ENCODE data around the gene EPS15. TPM values are rescaled to one million over a fixed set of nuclear protein-coding genes. Genes with fewer than 3 reads are reported as not detected.
A peak's percentile ranks its signal among the peaks of the same experiment; 100 is the strongest.

Gene EPS15
- total and polyA plus RNA-seq, 2 experiments from 2014 or later = 31.0 to 76.5 TPM

DNA sequence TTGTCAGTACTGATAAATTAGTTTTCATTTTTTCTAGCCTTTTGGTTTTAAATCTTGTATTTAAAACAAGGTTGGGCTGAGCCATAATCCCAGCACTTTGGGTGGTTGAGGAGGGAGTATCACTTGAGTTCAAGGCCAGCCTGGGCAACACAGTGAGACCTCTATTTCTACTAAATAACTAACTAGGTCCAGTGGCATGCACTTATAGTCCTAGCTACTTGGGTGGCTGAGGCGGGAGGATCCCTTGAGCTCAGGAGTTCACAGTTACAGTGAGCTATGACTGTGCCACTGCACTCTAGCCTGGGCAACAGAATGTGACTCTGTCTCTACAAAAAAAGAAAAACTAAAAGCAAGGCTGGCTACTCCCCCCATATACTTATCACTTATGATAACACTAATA, 167.2 kb downstream of the EPS15 start:
- Histone ChIP-seq H3K9me2 (ENCODE audit: insufficient read depth) (no peaks in the 10 kb centered on the region), H3K4me2 (no peak overlapping the region), H3F3A (replicated peaks; ENCODE audit: low read depth) (no peaks in the 10 kb centered on the region), H3K79me2 (replicated peaks; ENCODE audit: insufficient read depth) (no peaks in the 10 kb centered on the region), H2AFZ (no peak overlapping the region), H4K20me1 (replicated peaks; ENCODE audit: insufficient read depth) (no peaks in the 10 kb centered on the region), H3K4me1 (ENCODE audit: insufficient read depth) (no peaks in the 10 kb centered on the region), H3K36me3 (ENCODE audit: insufficient read depth) (0 out of 2 replicates have a peak, but pooled peaks cover 7% of the 10 kb centered on the region), H3K27me3 (ENCODE audit: insufficient read depth) (no peaks in the 10 kb centered on the region), H3K27ac (ENCODE audit: low read depth) (no peak overlapping the region), H3K4me3 (no peak overlapping the region)
- Mint-ChIP-seq H3K27me3 (ENCODE audit: insufficient read depth, low read depth, poor library complexity) (no peaks in the 10 kb centered on the region), H3K4me1 (no peaks in the 10 kb centered on the region), H3K27ac (peak overlapping the region; percentile 5; the same call in 1 of the 2 replicates), H3K4me3 (no peak overlapping the region), H3K9me3 (no peaks in the 10 kb centered on the region), H3K36me3 (ENCODE audit: low read depth) (peaks cover 14% of the 10 kb centered on the region; the same call in 2 of the 3 replicates)
- TF ChIP-seq, protein P1, sequence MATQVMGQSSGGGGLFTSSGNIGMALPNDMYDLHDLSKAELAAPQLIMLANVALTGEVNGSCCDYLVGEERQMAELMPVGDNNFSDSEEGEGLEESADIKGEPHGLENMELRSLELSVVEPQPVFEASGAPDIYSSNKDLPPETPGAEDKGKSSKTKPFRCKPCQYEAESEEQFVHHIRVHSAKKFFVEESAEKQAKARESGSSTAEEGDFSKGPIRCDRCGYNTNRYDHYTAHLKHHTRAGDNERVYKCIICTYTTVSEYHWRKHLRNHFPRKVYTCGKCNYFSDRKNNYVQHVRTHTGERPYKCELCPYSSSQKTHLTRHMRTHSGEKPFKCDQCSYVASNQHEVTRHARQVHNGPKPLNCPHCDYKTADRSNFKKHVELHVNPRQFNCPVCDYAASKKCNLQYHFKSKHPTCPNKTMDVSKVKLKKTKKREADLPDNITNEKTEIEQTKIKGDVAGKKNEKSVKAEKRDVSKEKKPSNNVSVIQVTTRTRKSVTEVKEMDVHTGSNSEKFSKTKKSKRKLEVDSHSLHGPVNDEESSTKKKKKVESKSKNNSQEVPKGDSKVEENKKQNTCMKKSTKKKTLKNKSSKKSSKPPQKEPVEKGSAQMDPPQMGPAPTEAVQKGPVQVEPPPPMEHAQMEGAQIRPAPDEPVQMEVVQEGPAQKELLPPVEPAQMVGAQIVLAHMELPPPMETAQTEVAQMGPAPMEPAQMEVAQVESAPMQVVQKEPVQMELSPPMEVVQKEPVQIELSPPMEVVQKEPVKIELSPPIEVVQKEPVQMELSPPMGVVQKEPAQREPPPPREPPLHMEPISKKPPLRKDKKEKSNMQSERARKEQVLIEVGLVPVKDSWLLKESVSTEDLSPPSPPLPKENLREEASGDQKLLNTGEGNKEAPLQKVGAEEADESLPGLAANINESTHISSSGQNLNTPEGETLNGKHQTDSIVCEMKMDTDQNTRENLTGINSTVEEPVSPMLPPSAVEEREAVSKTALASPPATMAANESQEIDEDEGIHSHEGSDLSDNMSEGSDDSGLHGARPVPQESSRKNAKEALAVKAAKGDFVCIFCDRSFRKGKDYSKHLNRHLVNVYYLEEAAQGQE (IDR thresholded peaks at IDR 0.05; ENCODE audit: unreplicated experiment) = no peak
- TF ChIP-seq STAT1 (IDR thresholded peaks at IDR 0.05; ENCODE audit: unreplicated experiment) (no peak), POLR2AphosphoS5 (IDR thresholded peaks at IDR 0.05; ENCODE audit: low read depth) (no peak), CREB1 (CRISPR knock-in tag; IDR thresholded peaks at IDR 0.05; ENCODE audit: low read depth) (no peak), JUNB (IDR thresholded peaks at IDR 0.05; ENCODE audit: unreplicated experiment) (no peak), EZH2 (IDR thresholded peaks at IDR 0.05; ENCODE audit: low read depth, unreplicated experiment) (no peak), EZH2phosphoT487 (IDR thresholded peaks at IDR 0.05; ENCODE audit: unreplicated experiment) (no peak), ZNF114 (CRISPR knock-in tag; IDR thresholded peaks at IDR 0.05) (no peak), NANOG (IDR thresholded peaks at IDR 0.05; ENCODE audit: borderline replicate concordance) (no peak), ZNF331 (CRISPR knock-in tag; IDR thresholded peaks at IDR 0.05; ENCODE audit: low read depth) (no peak)
- TF ChIP-seq, protein P2, sequence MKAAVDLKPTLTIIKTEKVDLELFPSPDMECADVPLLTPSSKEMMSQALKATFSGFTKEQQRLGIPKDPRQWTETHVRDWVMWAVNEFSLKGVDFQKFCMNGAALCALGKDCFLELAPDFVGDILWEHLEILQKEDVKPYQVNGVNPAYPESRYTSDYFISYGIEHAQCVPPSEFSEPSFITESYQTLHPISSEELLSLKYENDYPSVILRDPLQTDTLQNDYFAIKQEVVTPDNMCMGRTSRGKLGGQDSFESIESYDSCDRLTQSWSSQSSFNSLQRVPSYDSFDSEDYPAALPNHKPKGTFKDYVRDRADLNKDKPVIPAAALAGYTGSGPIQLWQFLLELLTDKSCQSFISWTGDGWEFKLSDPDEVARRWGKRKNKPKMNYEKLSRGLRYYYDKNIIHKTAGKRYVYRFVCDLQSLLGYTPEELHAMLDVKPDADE (IDR thresholded peaks at IDR 0.05) = no peak
- TF ChIP-seq, protein P3, sequence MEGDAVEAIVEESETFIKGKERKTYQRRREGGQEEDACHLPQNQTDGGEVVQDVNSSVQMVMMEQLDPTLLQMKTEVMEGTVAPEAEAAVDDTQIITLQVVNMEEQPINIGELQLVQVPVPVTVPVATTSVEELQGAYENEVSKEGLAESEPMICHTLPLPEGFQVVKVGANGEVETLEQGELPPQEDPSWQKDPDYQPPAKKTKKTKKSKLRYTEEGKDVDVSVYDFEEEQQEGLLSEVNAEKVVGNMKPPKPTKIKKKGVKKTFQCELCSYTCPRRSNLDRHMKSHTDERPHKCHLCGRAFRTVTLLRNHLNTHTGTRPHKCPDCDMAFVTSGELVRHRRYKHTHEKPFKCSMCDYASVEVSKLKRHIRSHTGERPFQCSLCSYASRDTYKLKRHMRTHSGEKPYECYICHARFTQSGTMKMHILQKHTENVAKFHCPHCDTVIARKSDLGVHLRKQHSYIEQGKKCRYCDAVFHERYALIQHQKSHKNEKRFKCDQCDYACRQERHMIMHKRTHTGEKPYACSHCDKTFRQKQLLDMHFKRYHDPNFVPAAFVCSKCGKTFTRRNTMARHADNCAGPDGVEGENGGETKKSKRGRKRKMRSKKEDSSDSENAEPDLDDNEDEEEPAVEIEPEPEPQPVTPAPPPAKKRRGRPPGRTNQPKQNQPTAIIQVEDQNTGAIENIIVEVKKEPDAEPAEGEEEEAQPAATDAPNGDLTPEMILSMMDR (conservative IDR thresholded peaks at IDR 0.05; ENCODE audit: low read depth in 2 of 2) = no peak
- TF ChIP-seq, protein P4, sequence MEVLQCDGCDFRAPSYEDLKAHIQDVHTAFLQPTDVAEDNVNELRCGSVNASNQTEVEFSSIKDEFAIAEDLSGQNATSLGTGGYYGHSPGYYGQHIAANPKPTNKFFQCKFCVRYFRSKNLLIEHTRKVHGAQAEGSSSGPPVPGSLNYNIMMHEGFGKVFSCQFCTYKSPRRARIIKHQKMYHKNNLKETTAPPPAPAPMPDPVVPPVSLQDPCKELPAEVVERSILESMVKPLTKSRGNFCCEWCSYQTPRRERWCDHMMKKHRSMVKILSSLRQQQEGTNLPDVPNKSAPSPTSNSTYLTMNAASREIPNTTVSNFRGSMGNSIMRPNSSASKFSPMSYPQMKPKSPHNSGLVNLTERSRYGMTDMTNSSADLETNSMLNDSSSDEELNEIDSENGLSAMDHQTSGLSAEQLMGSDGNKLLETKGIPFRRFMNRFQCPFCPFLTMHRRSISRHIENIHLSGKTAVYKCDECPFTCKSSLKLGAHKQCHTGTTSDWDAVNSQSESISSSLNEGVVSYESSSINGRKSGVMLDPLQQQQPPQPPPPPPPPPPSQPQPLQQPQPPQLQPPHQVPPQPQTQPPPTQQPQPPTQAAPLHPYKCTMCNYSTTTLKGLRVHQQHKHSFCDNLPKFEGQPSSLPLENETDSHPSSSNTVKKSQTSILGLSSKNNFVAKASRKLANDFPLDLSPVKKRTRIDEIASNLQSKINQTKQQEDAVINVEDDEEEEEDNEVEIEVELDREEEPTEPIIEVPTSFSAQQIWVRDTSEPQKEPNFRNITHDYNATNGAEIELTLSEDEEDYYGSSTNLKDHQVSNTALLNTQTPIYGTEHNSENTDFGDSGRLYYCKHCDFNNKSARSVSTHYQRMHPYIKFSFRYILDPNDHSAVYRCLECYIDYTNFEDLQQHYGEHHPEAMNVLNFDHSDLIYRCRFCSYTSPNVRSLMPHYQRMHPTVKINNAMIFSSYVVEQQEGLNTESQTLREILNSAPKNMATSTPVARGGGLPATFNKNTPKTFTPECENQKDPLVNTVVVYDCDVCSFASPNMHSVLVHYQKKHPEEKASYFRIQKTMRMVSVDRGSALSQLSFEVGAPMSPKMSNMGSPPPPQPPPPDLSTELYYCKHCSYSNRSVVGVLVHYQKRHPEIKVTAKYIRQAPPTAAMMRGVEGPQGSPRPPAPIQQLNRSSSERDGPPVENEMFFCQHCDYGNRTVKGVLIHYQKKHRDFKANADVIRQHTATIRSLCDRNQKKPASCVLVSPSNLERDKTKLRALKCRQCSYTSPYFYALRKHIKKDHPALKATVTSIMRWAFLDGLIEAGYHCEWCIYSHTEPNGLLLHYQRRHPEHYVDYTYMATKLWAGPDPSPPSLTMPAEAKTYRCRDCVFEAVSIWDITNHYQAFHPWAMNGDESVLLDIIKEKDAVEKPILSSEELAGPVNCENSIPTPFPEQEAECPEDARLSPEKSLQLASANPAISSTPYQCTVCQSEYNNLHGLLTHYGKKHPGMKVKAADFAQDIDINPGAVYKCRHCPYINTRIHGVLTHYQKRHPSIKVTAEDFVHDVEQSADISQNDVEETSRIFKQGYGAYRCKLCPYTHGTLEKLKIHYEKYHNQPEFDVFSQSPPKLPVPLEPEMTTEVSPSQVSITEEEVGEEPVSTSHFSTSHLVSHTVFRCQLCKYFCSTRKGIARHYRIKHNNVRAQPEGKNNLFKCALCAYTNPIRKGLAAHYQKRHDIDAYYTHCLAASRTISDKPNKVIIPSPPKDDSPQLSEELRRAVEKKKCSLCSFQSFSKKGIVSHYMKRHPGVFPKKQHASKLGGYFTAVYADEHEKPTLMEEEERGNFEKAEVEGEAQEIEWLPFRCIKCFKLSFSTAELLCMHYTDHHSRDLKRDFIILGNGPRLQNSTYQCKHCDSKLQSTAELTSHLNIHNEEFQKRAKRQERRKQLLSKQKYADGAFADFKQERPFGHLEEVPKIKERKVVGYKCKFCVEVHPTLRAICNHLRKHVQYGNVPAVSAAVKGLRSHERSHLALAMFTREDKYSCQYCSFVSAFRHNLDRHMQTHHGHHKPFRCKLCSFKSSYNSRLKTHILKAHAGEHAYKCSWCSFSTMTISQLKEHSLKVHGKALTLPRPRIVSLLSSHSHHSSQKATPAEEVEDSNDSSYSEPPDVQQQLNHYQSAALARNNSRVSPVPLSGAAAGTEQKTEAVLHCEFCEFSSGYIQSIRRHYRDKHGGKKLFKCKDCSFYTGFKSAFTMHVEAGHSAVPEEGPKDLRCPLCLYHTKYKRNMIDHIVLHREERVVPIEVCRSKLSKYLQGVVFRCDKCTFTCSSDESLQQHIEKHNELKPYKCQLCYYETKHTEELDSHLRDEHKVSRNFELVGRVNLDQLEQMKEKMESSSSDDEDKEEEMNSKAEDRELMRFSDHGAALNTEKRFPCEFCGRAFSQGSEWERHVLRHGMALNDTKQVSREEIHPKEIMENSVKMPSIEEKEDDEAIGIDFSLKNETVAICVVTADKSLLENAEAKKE (CRISPR knock-in tag; IDR thresholded peaks at IDR 0.05) = no peak
- no peak for ATAC-seq
- no peak for DNase-seq (ENCODE audit: low spot score)
